Endothelial cell of umbilical vein (primary cell): ENCODE data around the gene FBXO34. TPM values are rescaled to one million over a fixed set of nuclear protein-coding genes. Genes with fewer than 3 reads are reported as not detected.

Source experiments
- BruUV-seq: library from RNA; stranded (reverse); fragments of 400-500 nt; replicated peaks from 2 replicates; lab custom pipeline; 2021; lab: Mats Ljungman, UMichigan
- CTCF ChIA-PET: fragments of 300-600, 350-600 bp; sonication (Branson Sonifier 250); formaldehyde crosslinking; loops from one replicate; lab custom pipeline; 2021; ENCODE audit warnings: antibody characterized with exemption, inconsistent platforms; lab: Charles Lee
- POLR2A ChIA-PET: fragments of 300-600, 350-600 bp; sonication (Branson Sonifier 250); formaldehyde crosslinking; loops from one replicate; lab custom pipeline; 2021; ENCODE audit warnings: antibody characterized with exemption, inconsistent platforms; lab: Charles Lee
- DNase-seq: peaks from one replicate; pipeline ENCODE4 v3.0.0-alpha.2; 2011; ENCODE audit warnings: low read depth, low spot score
- FAIRE-seq: peaks from 2 replicates; lab custom pipeline; 2011; peaks lifted over from hg19 to GRCh38; lab: Jason Lieb, UNC
- H2AFZ ChIP-seq: 2 replicates; pipeline ENCODE4 v1.6.0; 2012; ENCODE audit warnings: low read depth, low read length, control low read depth, inconsistent platforms
- H3K27ac ChIP-seq: 2 replicates; pipeline ENCODE4 v1.5.1; 2011; ENCODE audit warnings: low read depth, mild to moderate bottlenecking, control low read depth, low read length, moderate library complexity; ENCODE audit not compliant: insufficient read depth
- H3K27me3 ChIP-seq, 2 experiments: 2 replicates each; pipeline versions ENCODE4 v1.6.0 to v1.6.1; 2011; ENCODE audit warnings: low read length in 2 of 2, mixed read lengths in 1 of 2; ENCODE audit not compliant: control insufficient read depth in 2 of 2, insufficient read depth in 2 of 2
- H3K36me3 ChIP-seq, 2 experiments: 2 replicates in 1 of 2; 3 replicates in 1 of 2; pipeline ENCODE4 v1.5.1; 2011; ENCODE audit warnings: low read length in 2 of 2, mild to moderate bottlenecking in 1 of 2, moderate library complexity in 1 of 2; ENCODE audit not compliant: control insufficient read depth in 2 of 2, insufficient read depth in 2 of 2; ENCODE audit errors: extremely low read depth in 1 of 2
- H3K4me1 ChIP-seq: 3 replicates; pipeline ENCODE4 v1.5.1; 2011; ENCODE audit warnings: mild to moderate bottlenecking, low read length; ENCODE audit not compliant: control insufficient read depth, insufficient read depth; ENCODE audit errors: extremely low read depth
- H3K4me2 ChIP-seq: 2 replicates; pipeline ENCODE4 v1.6.1; 2011; ENCODE audit warnings: low read length, control low read depth, mixed read lengths; ENCODE audit not compliant: insufficient read depth
- H3K4me3 ChIP-seq, 3 experiments: fragments of 200-600 bp in 1 of 3; sonication (generic), shearing (Covaris generic) in 1 of 3; replicated peaks in 1 of 3; 2 replicates each; pipeline ENCODE4 v1.5.1; 2011 to 2016; ENCODE audit warnings: control low read depth in 3 of 3, low read length in 3 of 3, mild to moderate bottlenecking in 2 of 3, inconsistent platforms in 1 of 3, low read depth in 1 of 3, moderate library complexity in 1 of 3; ENCODE audit not compliant: insufficient read depth in 1 of 3
- H3K79me2 ChIP-seq: 2 replicates; pipeline ENCODE4 v1.6.0; 2012; ENCODE audit warnings: low read length, inconsistent platforms; ENCODE audit not compliant: control insufficient read depth, insufficient read depth
- H3K9ac ChIP-seq: replicated peaks from 2 replicates; pipeline ENCODE3; 2011; ENCODE audit warnings: low read length, control low read depth; ENCODE audit not compliant: insufficient read depth; ENCODE audit errors: extremely low read depth
- H3K9me1 ChIP-seq: replicated peaks from 3 replicates; pipeline ENCODE4 v1.6.0; 2011; ENCODE audit warnings: mild to moderate bottlenecking, low read length; ENCODE audit not compliant: control insufficient read depth, insufficient read depth; ENCODE audit errors: extremely low read depth
- H3K9me3 ChIP-seq: replicated peaks from 2 replicates; pipeline ENCODE4 v1.5.1; 2012; ENCODE audit warnings: low read length, inconsistent platforms; ENCODE audit not compliant: control insufficient read depth, insufficient read depth
- H4K20me1 ChIP-seq: replicated peaks from 2 replicates; pipeline ENCODE3; 2011; ENCODE audit warnings: mild to moderate bottlenecking, low read length; ENCODE audit not compliant: control insufficient read depth, insufficient read depth; ENCODE audit errors: extremely low read depth
- EZH2 ChIP-seq: IDR thresholded peaks from 2 replicates; pipeline ENCODE4 v1.6.1; 2012; ENCODE audit warnings: borderline replicate concordance, low read depth, mild to moderate bottlenecking, moderate library complexity, low read length, inconsistent platforms; ENCODE audit not compliant: severe bottlenecking
- FOS ChIP-seq: IDR thresholded peaks from 2 replicates; pipeline ENCODE4 v1.6.1; 2011; ENCODE audit warnings: mild to moderate bottlenecking, low read length, moderate library complexity, borderline replicate concordance; ENCODE audit not compliant: insufficient read depth
- GATA2 ChIP-seq: IDR thresholded peaks from 2 replicates; pipeline ENCODE4 v1.7.0; 2011; ENCODE audit warnings: low read depth, mild to moderate bottlenecking, moderate library complexity, mixed read lengths, low read length; ENCODE audit not compliant: insufficient read length, insufficient read depth
- JUN ChIP-seq: IDR thresholded peaks from 2 replicates; pipeline ENCODE4 v1.6.1; 2011; ENCODE audit warnings: borderline replicate concordance, low read depth; ENCODE audit not compliant: insufficient read length, insufficient read depth
- MYC ChIP-seq: IDR thresholded peaks from one replicate; pipeline ENCODE4 v1.6.1; 2011; ENCODE audit warnings: mild to moderate bottlenecking, low read depth, low read length
- POLR2A ChIP-seq: IDR thresholded peaks from 2 replicates; pipeline ENCODE4 v1.6.1; 2012; ENCODE audit warnings: low read depth, mild to moderate bottlenecking, control low read depth, low read length
- POLR2AphosphoS5 ChIP-seq: IDR thresholded peaks from 2 replicates; pipeline ENCODE4 v1.6.1; 2012; ENCODE audit warnings: low read depth, mild to moderate bottlenecking, control low read depth, low read length, moderate library complexity; ENCODE audit not compliant: insufficient read depth
- dilution Hi-C: fragments of 300-500 bp; cut with MboI; formaldehyde crosslinking; loops from one replicate; pipeline ENCODE4 v1.15.0; 2019; ENCODE audit warnings: low sequenced_read_pairs; ENCODE audit not compliant: extremely low pct_ligation_motif_present
- intact Hi-C: fragments of 100-400 bp; cut with micrococcal nuclease; formaldehyde crosslinking; loops from one replicate; pipeline ENCODE4 v1.10.0; 2022
- polyA plus RNA-seq, 4 experiments: library from polyadenylated mRNA; depleted of rRNA in 3 of 4; stranded (reverse) in 3 of 4; unstranded in 1 of 4; fragments of >200 nt; gene quantifications; 2 replicates each; pipeline versions ENCODE4 v1.2.1 to v1.2.3, GENCODE V29; 2011 to 2012; ENCODE audit warnings: missing spikeins in 1 of 4
- total RNA-seq: library from RNA; stranded (reverse); gene quantifications from 2 replicates; pipeline ENCODE4 v1.2.3, GENCODE V29; 2021
- TF ChIP-seq, protein P1 (sequence below): IDR thresholded peaks from 2 replicates; pipeline ENCODE4 v1.6.1; 2011; ENCODE audit not compliant: insufficient read depth, insufficient read length
- TF ChIP-seq, protein P2 (sequence below), 2 donors: IDR thresholded peaks; 1 replicate in 1 of 2; 2 replicates in 1 of 2; pipeline ENCODE4 v1.5.1; 2011; ENCODE audit warnings: low read length in 2 of 2, mild to moderate bottlenecking in 2 of 2, moderate library complexity in 2 of 2, control low read depth in 1 of 2, inconsistent platforms in 1 of 2, low read depth in 1 of 2; ENCODE audit not compliant: insufficient read depth in 1 of 2; ENCODE audit errors: extremely low read depth in 1 of 2

Gene FBXO34
- total and polyA plus RNA-seq, 2 donors (not counting 3 experiments of a cell fraction or from before 2014, with no cell fraction given), result 8.5 to 14.2 TPM

DNA sequence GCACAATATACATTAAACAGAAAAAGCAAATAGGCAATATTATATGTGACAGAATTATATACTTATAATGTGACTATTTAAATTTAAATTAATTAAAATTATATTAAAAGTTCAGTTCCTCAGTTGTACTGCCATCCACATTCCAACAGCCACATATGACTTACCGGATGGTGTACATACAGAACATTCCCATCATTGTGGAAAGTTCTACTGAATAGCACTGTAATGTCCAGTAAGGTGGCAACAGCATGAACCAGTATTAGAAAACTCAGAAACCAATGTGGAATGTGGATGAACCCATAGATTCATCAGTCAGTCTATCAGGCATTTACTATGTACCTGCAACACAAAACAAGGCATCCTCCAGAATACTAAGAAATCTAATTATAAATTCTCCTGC is 128.0 kb downstream of the FBXO34 start:
- Histone ChIP-seq H3K27me3 (no peaks in the 10 kb centered on the region), H3K27ac (peak overlapping the region; percentile 74), H3K9me3 (no peaks in the 10 kb centered on the region), H3K9me1 (no peaks in the 10 kb centered on the region), H3K4me1 (peaks cover 18% of the 10 kb centered on the region), H3K4me2 (peak overlapping the region; percentile 48), H3K79me2 (peaks cover 16% of the 10 kb centered on the region), H2AFZ (no peak overlapping the region), H3K4me3 (no peak overlapping the region), H3K36me3 (peaks cover 3 to 5% of the 10 kb centered on the region in 2 experiments), H4K20me1 (no peaks in the 10 kb centered on the region), H3K9ac (peak overlapping the region; percentile 34)
- ChIA-PET POLR2A (no interaction called here), CTCF (interaction anchor here (1.0 to 1.5 kb wide), 2 partner anchors 12 to 153 kb away, joined by 3 to 4 read pairs; no protein-coding TSS in a partner anchor)
- TSS peak; percentile 36 for BruUV-seq
- intact Hi-C loops, result no loop called here
- FAIRE-seq (no peak), DNase-seq (no peak)
- dilution Hi-C loops, result no loop called here
- TF ChIP-seq, protein P1, sequence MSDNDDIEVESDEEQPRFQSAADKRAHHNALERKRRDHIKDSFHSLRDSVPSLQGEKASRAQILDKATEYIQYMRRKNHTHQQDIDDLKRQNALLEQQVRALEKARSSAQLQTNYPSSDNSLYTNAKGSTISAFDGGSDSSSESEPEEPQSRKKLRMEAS, result no peak
- TF ChIP-seq, protein P2, sequence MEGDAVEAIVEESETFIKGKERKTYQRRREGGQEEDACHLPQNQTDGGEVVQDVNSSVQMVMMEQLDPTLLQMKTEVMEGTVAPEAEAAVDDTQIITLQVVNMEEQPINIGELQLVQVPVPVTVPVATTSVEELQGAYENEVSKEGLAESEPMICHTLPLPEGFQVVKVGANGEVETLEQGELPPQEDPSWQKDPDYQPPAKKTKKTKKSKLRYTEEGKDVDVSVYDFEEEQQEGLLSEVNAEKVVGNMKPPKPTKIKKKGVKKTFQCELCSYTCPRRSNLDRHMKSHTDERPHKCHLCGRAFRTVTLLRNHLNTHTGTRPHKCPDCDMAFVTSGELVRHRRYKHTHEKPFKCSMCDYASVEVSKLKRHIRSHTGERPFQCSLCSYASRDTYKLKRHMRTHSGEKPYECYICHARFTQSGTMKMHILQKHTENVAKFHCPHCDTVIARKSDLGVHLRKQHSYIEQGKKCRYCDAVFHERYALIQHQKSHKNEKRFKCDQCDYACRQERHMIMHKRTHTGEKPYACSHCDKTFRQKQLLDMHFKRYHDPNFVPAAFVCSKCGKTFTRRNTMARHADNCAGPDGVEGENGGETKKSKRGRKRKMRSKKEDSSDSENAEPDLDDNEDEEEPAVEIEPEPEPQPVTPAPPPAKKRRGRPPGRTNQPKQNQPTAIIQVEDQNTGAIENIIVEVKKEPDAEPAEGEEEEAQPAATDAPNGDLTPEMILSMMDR (IDR thresholded peaks at IDR 0.05; ENCODE audit: extremely low read depth in 1 of 2, insufficient read depth in 1 of 2, low read depth in 1 of 2, low read length in 2 of 2), result no peak
- TF ChIP-seq JUN (no peak), MYC (no peak), GATA2 (no peak), EZH2 (no peak), POLR2A (no peak), POLR2AphosphoS5 (no peak), FOS (no peak)
